Heart left ventricle (tissue), 16 donors: Measurements from ENCODE around the gene KSR2. TPM values are rescaled to one million over a fixed set of nuclear protein-coding genes. Genes with fewer than 3 reads are reported as not detected.

Experiments used
- ATAC-seq, 4 donors: fragments of 200-7000 bp; cut with Tn5 transposase; one replicate each; pipeline ENCODE4 v1.9.1; 2020 to 2022; ENCODE audit warnings: moderate library complexity in 4 of 4, mild to moderate bottlenecking in 3 of 4, moderate number of reproducible peaks in 1 of 4
- DNase-seq, 5 donors: peaks; one replicate each; pipeline ENCODE4 v3.0.0-alpha.2; 2020
- H3K27ac ChIP-seq, 12 donors: fragments of 200-600 bp; sonication (generic) in 4 of 12; one replicate each; pipeline versions ENCODE4 v1.5.0 to v1.8.0; 2016 to 2022; ENCODE audit warnings: mild to moderate bottlenecking in 2 of 12
- H3K27me3 ChIP-seq, 9 donors: fragments of 200-600 bp; sonication (generic) in 2 of 9; one replicate each; pipeline versions ENCODE4 v1.5.1 to v1.8.0; 2016 to 2022; ENCODE audit warnings: mild to moderate bottlenecking in 3 of 9
- H3K36me3 ChIP-seq, 9 donors: fragments of 200-600 bp; sonication (generic) in 2 of 9; one replicate each; pipeline versions ENCODE4 v1.5.0 to v1.8.0; 2018 to 2022; ENCODE audit warnings: mild to moderate bottlenecking in 2 of 9
- H3K4me1 ChIP-seq, 12 donors: fragments of 200-600 bp; sonication (generic) in 4 of 12; one replicate each; pipeline versions ENCODE4 v1.5.0 to v1.8.0; 2016 to 2022; ENCODE audit warnings: mild to moderate bottlenecking in 3 of 12
- H3K4me3 ChIP-seq, 12 donors: fragments of 200-600 bp; sonication (generic) in 4 of 12; one replicate each; pipeline versions ENCODE4 v1.5.0 to v1.8.0; 2017 to 2022; ENCODE audit warnings: mild to moderate bottlenecking in 9 of 12, moderate library complexity in 4 of 12
- H3K9me3 ChIP-seq, 12 donors: fragments of 200-600 bp; sonication (generic) in 4 of 12; one replicate each; pipeline versions ENCODE4 v1.5.0 to v1.8.0; 2016 to 2022; ENCODE audit warnings: mild to moderate bottlenecking in 1 of 12
- POLR2A ChIP-seq, 2 donors: fragments of 450-650 bp; IDR thresholded peaks; one replicate each; pipeline ENCODE4 v1.6.1; 2017; ENCODE audit warnings: antibody characterized with exemption in 2 of 2, mild to moderate bottlenecking in 2 of 2, moderate library complexity in 2 of 2
- WGBS, 4 donors: extraction: QIAGEN DNeasy Blood & Tissue Kit in 2 of 4; methylation state at CpG; one replicate each; pipeline versions ENCODE4 v1.1.5 to v1.1.7; 2013 to 2018; 5-methylcytosine and 5-hydroxymethylcytosine counted together
- intact Hi-C, 10 donors: fragments of 100-400 bp; cut with DNase I; formaldehyde crosslinking; loops; one replicate each; pipeline versions ENCODE4 v1.11.1 to v1.14.2; 2022
- polyA plus RNA-seq, 2 donors: library from polyadenylated mRNA; stranded (reverse); fragments of 200-250 nt; gene quantifications; one replicate each; pipeline ENCODE4 v1.2.3, GENCODE V29; 2013
- total RNA-seq, 9 donors: library from RNA; depleted of rRNA in 2 of 9; stranded (reverse); fragments of >200 nt in 2 of 9; fragmentation: NEBNext Ultra II Directional in 3 of 9; extraction: Animal tissue kit (Norgen Biotek cat#: 25700) in 3 of 9; gene quantifications; one replicate each; pipeline versions ENCODE4 v1.1.0 to v1.2.4, GENCODE V29; 2016 to 2023
- TF ChIP-seq, protein P1 (sequence below), 12 donors: fragments of 200-600 bp; sonication (generic) in 4 of 12; IDR thresholded peaks; one replicate each; pipeline versions ENCODE4 v1.5.0 to v1.8.0; 2018 to 2022; ENCODE audit warnings: antibody characterized with exemption in 12 of 12, mild to moderate bottlenecking in 5 of 12
- donor health status: ischemic (EF 13 %, LVEDD 7.1; RV severe dilation, severe dysfunction).
- donor health status: healthy with polysubstance abuse.
- donor health status: DM: no; HTN: yes; CAD: no.
- donor health status: DM: no; HTN: no; CAD: no.
- donor health status: ischemic (EF 25% LVEDD 6.9; RV normal size, moderate dysfunction).
- donor health status: ischemic (EF 25% LVEDD 5.7; RV mildly dilated, moderate dysfunction).
- donor health status: healthy.
- donor health status: DM: yes; HTN: yes; CAD: no.
- donor health status: ischemic (EF 35%, LVEDD 5.7; RV mildly dilated, moderate dysfunction).
- donor health status: nonischemic (EF 11% LVEDD 7.7; RV severe dilation, severe dysfunction).
- donor health status: DM: yes; HTN: yes; CAD: no.
- donor health status: PGD.
- donor health status: ischemic (EF 29% LVEDD 5.4; RV normal size, mild dysfunction).
- donor health status: nonischemic (EF 23%, LVEDD 6.1; RV moderate dilation, normal function).

The KSR2 gene
- total and polyA plus RNA-seq, 11 donors: under 0.01 to 0.02 (median 0.02) TPM; not detected in 8

DNA sequence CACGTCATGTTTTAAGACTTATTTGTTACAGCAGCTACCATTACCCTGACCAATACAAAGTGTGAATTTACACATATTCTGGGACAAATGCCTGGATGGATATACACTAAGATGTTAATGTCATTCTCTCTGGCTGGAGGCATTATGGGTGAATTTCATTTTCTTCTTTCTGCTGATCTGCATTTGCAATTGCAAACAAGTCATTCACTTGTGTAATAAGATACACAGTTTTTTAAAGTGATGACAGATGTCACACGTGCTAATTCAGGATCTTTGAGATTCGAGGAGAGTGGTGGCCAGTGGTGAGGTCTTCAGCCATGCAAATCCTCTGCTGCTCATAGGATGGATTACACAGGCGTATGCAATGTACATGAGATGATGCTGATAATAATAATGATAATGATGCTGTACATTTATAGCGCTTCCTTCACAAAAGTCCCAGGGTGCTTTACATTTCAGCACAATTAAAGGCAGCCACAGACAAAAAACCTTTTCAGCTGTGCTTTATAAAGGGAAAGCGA lies 451.5 kb downstream of the KSR2 start:
- no peak overlapping the region for H3K27ac ChIP-seq
- H3K4me3 ChIP-seq: no peak overlapping the region
- H3K4me1 ChIP-seq: peaks cover 0 to 16% (median 3%) of the 10 kb centered on the region in 12 donors
- ATAC-seq (no peak), DNase-seq (no peak)
- H3K36me3 ChIP-seq: no peaks in the 10 kb centered on the region
- peaks cover 0 to 3% (median 0%) of the 10 kb centered on the region in 9 donors for H3K27me3 ChIP-seq
- TF ChIP-seq, protein P1, sequence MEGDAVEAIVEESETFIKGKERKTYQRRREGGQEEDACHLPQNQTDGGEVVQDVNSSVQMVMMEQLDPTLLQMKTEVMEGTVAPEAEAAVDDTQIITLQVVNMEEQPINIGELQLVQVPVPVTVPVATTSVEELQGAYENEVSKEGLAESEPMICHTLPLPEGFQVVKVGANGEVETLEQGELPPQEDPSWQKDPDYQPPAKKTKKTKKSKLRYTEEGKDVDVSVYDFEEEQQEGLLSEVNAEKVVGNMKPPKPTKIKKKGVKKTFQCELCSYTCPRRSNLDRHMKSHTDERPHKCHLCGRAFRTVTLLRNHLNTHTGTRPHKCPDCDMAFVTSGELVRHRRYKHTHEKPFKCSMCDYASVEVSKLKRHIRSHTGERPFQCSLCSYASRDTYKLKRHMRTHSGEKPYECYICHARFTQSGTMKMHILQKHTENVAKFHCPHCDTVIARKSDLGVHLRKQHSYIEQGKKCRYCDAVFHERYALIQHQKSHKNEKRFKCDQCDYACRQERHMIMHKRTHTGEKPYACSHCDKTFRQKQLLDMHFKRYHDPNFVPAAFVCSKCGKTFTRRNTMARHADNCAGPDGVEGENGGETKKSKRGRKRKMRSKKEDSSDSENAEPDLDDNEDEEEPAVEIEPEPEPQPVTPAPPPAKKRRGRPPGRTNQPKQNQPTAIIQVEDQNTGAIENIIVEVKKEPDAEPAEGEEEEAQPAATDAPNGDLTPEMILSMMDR (IDR thresholded peaks at IDR 0.05): no peak
- TF ChIP-seq POLR2A (IDR thresholded peaks at IDR 0.05): no peak
- H3K9me3 ChIP-seq: peaks cover 0 to 4% (median 0%) of the 10 kb centered on the region in 12 donors
- intact Hi-C loops: no loop called here
- 52 to 76% (median 70%) methylated on average over 6 of the region's 6 CpGs for WGBS, 4 donors

DNA sequence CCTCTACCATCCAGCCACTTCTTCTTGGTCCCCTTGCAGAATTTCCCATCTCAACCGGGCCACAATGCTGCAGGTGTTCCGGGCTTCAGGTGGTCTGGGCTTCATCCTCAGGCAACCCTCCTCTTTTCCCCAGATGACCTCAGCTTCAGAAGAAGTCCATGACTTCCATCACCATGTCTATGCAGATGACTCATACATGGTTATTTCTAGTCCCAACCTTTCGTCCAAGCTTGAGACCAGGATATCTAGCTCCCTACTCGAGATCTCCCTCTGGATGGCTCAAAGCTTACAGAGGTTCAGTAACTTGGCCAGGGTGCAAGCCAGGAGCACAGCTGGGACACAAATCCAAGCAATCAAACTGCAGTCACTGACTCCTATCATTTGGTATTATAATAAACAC lies 452.8 kb downstream of the KSR2 start:
- peak in 2 of 4 donors; percentile 30 to 48 for ATAC-seq
- no peak for DNase-seq
- peaks cover 0 to 3% (median 0%) of the 10 kb centered on the region in 9 donors for H3K27me3 ChIP-seq
- H3K4me3 ChIP-seq: no peak overlapping the region
- TF ChIP-seq POLR2A (IDR thresholded peaks at IDR 0.05): no peak
- TF ChIP-seq, protein P1 (IDR thresholded peaks at IDR 0.05): no peak
- 52 to 67% (median 60%) methylated on average over 4 of the region's 4 CpGs for WGBS, 4 donors
- H3K9me3 ChIP-seq: peaks cover 0 to 4% (median 0%) of the 10 kb centered on the region in 12 donors
- no peaks in the 10 kb centered on the region for H3K36me3 ChIP-seq
- intact Hi-C loops: no loop called here
- H3K4me1 ChIP-seq: peaks cover 0 to 16% (median 3%) of the 10 kb centered on the region in 12 donors
- H3K27ac ChIP-seq: no peak overlapping the region

DNA sequence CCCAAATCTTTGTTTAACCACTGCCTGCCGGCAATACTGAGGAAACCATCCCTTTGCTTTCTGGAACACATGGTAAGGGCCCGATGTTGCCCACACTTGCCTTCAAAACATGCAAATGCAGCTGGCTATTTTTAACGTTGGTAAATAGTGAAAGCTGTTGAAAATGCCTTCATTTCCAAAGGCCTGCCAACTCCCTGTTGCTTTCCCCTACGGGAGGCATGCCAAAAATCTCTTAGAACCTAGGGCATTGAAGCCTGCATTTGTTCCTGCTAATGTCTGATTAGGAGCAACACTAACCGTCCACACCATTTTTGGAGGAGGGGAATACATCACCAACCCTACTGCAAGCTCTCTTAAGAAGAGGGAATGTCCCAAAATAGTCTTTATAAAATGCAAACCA lies 454.8 kb downstream of the KSR2 start:
- H3K27ac ChIP-seq: peak overlapping the region in 8 of 12 donors; percentile 20 to 67 (median 44)
- peaks cover 0 to 3% (median 0%) of the 10 kb centered on the region in 9 donors for H3K27me3 ChIP-seq
- H3K9me3 ChIP-seq: peaks cover 0 to 4% (median 0%) of the 10 kb centered on the region in 12 donors
- H3K4me1 ChIP-seq: peaks cover 0 to 13% (median under 1%) of the 10 kb centered on the region in 12 donors
- ATAC-seq: peak; percentile 68 to 87 (median 76)
- intact Hi-C loops: no loop called here
- no peak for TF ChIP-seq POLR2A (IDR thresholded peaks at IDR 0.05)
- TF ChIP-seq, protein P1 (IDR thresholded peaks at IDR 0.05): no peak
- peak in 2 of 5 donors; percentile 28 to 30 for DNase-seq
- H3K36me3 ChIP-seq: no peaks in the 10 kb centered on the region
- no peak overlapping the region for H3K4me3 ChIP-seq
- WGBS, 4 donors: 24 to 27% (median 25%) methylated on average over 5 of the region's 5 CpGs

DNA sequence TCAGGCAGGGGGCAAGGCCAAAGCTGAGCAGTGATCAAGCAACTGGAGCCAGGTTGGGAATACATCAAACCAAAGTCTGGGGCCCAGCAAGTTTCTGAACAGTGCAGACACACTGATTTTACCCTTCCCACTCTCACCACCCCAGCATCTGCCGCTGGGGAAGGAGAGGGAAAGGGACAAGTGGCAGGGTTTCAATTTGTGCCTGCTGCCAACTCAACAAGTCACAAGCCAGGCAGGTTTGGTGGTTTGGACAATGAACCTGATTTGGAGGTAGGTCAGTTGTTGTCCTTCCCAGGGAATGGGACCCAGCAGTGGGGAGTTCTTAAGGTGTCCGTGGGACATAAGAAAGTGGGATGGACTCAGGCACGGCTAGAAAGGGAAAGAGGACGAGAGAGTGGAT lies 455.4 kb downstream of the KSR2 start:
- peaks cover 0 to 12% (median 0%) of the 10 kb centered on the region in 12 donors for H3K4me1 ChIP-seq
- H3K27me3 ChIP-seq: peaks cover 0 to 3% (median 0%) of the 10 kb centered on the region in 9 donors
- H3K36me3 ChIP-seq: no peaks in the 10 kb centered on the region
- H3K4me3 ChIP-seq: no peak overlapping the region
- H3K27ac ChIP-seq: peak overlapping the region in 8 of 12 donors; percentile 20 to 67 (median 44)
- peaks cover 0 to 4% (median 0%) of the 10 kb centered on the region in 12 donors for H3K9me3 ChIP-seq
- DNase-seq: no peak
- intact Hi-C loops: no loop called here
- ATAC-seq: peak; percentile 19 to 69 (median 25)
- WGBS, 4 donors: 54 to 60% (median 57%) methylated on average over 4 of the region's 4 CpGs
- TF ChIP-seq POLR2A (IDR thresholded peaks at IDR 0.05): no peak
- TF ChIP-seq, protein P1 (IDR thresholded peaks at IDR 0.05): no peak
